Smooth muscle cell (in vitro differentiated cells): ENCODE data around the gene ZSCAN31. TPM values are rescaled to one million over a fixed set of nuclear protein-coding genes. Genes with fewer than 3 reads are reported as not detected.

ENCODE experiments used
- DNase-seq: peaks from one replicate; lab custom pipeline; 2025; ENCODE audit not compliant: unreplicated experiment; lab: John Stamatoyannopoulos, UW
- H2AFZ ChIP-seq: fragments of 200-600 bp; sonication (generic); 2 replicates; pipeline ENCODE4 v1.6.0; 2016; ENCODE audit warnings: antibody characterized with exemption, low read depth, mild to moderate bottlenecking
- H3F3A ChIP-seq: fragments of 200-600 bp; sonication (generic); 2 replicates; pipeline ENCODE4 v1.6.0; 2017; ENCODE audit warnings: antibody characterized with exemption, low read depth
- H3K27ac ChIP-seq: fragments of 200-600 bp; sonication (generic); 2 replicates; pipeline ENCODE4 v1.5.1; 2016; ENCODE audit warnings: low read depth, mild to moderate bottlenecking
- H3K27me3 ChIP-seq: fragments of 200-600 bp; sonication (generic); 2 replicates; pipeline ENCODE4 v1.6.1; 2016; ENCODE audit warnings: low read depth, mild to moderate bottlenecking
- H3K36me3 ChIP-seq: fragments of 200-600 bp; sonication (generic); 2 replicates; pipeline ENCODE4 v1.5.1; 2016; ENCODE audit warnings: low read depth
- H3K4me1 ChIP-seq: fragments of 200-600 bp; sonication (generic); 2 replicates; pipeline ENCODE4 v1.5.1; 2016; ENCODE audit warnings: low read depth
- H3K4me2 ChIP-seq: fragments of 200-600 bp; sonication (generic); 2 replicates; pipeline ENCODE4 v1.6.0; 2016; ENCODE audit warnings: mild to moderate bottlenecking
- H3K4me3 ChIP-seq: fragments of 200-600 bp; sonication (generic); 2 replicates; pipeline ENCODE4 v1.5.1; 2016; ENCODE audit warnings: mild to moderate bottlenecking
- H3K79me2 ChIP-seq: fragments of 200-600 bp; sonication (generic); 2 replicates; pipeline ENCODE4 v1.6.0; 2016; ENCODE audit warnings: low read depth, mild to moderate bottlenecking
- H3K9ac ChIP-seq: fragments of 200-600 bp; sonication (generic); 2 replicates; pipeline ENCODE4 v1.6.0; 2016; ENCODE audit warnings: low read depth
- H3K9me3 ChIP-seq: fragments of 200-600 bp; sonication (generic); replicated peaks from 2 replicates; pipeline ENCODE4 v1.5.1; 2016; ENCODE audit warnings: low read depth
- H4K20me1 ChIP-seq: fragments of 200-600 bp; sonication (generic); 2 replicates; pipeline ENCODE4 v1.6.0; 2016; ENCODE audit warnings: low read depth
- WGBS: methylation state at CpG from one replicate; pipeline ENCODE4 v1.1.7; 2016; ENCODE audit warnings: low lambda C conversion rate; 5-methylcytosine and 5-hydroxymethylcytosine counted together
- polyA plus RNA-seq: library from polyadenylated mRNA; unstranded; fragments of >200 nt; fragmentation: Nextera tagmentation; extraction: Ambion mirVana; gene quantifications from 2 replicates; pipeline ENCODE4 v1.2.1, GENCODE V29; 2016
- total RNA-seq: library from RNA; depleted of rRNA; stranded (reverse); fragments of >200 nt; gene quantifications from 2 replicates; pipeline ENCODE4 v1.2.3, GENCODE V29; 2014
- TF ChIP-seq, protein P1 (sequence below): fragments of 200-600 bp; sonication (generic); IDR thresholded peaks from 2 replicates; pipeline ENCODE4 v1.5.1; 2017; ENCODE audit warnings: borderline replicate concordance, mild to moderate bottlenecking, antibody characterized with exemption; ENCODE audit not compliant: insufficient read depth, poor library complexity, severe bottlenecking

ZSCAN31 gene
- total and polyA plus RNA-seq, 2 experiments from 2014 or later = 1.1 to 1.5 TPM

GRCh38 chr6:28303570-28303969 lies 32.4 kb downstream of the ZSCAN31 start:
- H3K4me2 ChIP-seq = no peak overlapping the region
- no peaks in the 10 kb centered on the region for H3K9me3 ChIP-seq
- TF ChIP-seq, protein P1, sequence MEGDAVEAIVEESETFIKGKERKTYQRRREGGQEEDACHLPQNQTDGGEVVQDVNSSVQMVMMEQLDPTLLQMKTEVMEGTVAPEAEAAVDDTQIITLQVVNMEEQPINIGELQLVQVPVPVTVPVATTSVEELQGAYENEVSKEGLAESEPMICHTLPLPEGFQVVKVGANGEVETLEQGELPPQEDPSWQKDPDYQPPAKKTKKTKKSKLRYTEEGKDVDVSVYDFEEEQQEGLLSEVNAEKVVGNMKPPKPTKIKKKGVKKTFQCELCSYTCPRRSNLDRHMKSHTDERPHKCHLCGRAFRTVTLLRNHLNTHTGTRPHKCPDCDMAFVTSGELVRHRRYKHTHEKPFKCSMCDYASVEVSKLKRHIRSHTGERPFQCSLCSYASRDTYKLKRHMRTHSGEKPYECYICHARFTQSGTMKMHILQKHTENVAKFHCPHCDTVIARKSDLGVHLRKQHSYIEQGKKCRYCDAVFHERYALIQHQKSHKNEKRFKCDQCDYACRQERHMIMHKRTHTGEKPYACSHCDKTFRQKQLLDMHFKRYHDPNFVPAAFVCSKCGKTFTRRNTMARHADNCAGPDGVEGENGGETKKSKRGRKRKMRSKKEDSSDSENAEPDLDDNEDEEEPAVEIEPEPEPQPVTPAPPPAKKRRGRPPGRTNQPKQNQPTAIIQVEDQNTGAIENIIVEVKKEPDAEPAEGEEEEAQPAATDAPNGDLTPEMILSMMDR = no peak
- DNase-seq = no peak
- no peak overlapping the region for H3K4me3 ChIP-seq
- H3K36me3 ChIP-seq = no peaks in the 10 kb centered on the region
- H3K79me2 ChIP-seq = no peaks in the 10 kb centered on the region
- 96% methylated on average over 3 of the region's 3 CpGs for WGBS
- no peaks in the 10 kb centered on the region for H4K20me1 ChIP-seq
- no peaks in the 10 kb centered on the region for H3K27me3 ChIP-seq
- H3F3A ChIP-seq = no peaks in the 10 kb centered on the region
- H2AFZ ChIP-seq = no peak overlapping the region
- H3K27ac ChIP-seq = no peak overlapping the region
- H3K4me1 ChIP-seq = no peaks in the 10 kb centered on the region
- H3K9ac ChIP-seq = no peak overlapping the region

GRCh38 chr6:28296520-28297060 lies 39.4 kb downstream of the ZSCAN31 start:
- no peaks in the 10 kb centered on the region for H3K27me3 ChIP-seq
- no peak for DNase-seq
- no peak overlapping the region for H3K4me3 ChIP-seq
- H2AFZ ChIP-seq = no peak overlapping the region
- H3K36me3 ChIP-seq = no peaks in the 10 kb centered on the region
- no peaks in the 10 kb centered on the region for H3K4me1 ChIP-seq
- no peaks in the 10 kb centered on the region for H3K9me3 ChIP-seq
- no peaks in the 10 kb centered on the region for H3F3A ChIP-seq
- H3K79me2 ChIP-seq = no peaks in the 10 kb centered on the region
- no peak overlapping the region for H3K4me2 ChIP-seq
- no peaks in the 10 kb centered on the region for H4K20me1 ChIP-seq
- no peak overlapping the region for H3K9ac ChIP-seq
- WGBS = 66% methylated on average over 7 of the region's 7 CpGs
- TF ChIP-seq, protein P1 = no peak
- no peak overlapping the region for H3K27ac ChIP-seq

- TF ChIP-seq, protein P1 = no peak
- H4K20me1 ChIP-seq = no peaks in the 10 kb centered on the region
- no peak overlapping the region for H3K9ac ChIP-seq
- no peaks in the 10 kb centered on the region for H3K79me2 ChIP-seq
- no peak for DNase-seq
- no peak overlapping the region for H2AFZ ChIP-seq
- no peaks in the 10 kb centered on the region for H3K4me1 ChIP-seq
- no peak overlapping the region for H3K27ac ChIP-seq
- H3K4me3 ChIP-seq = no peak overlapping the region
- H3K27me3 ChIP-seq = no peaks in the 10 kb centered on the region
- WGBS = 97% methylated on average over 5 of the region's 5 CpGs
- no peaks in the 10 kb centered on the region for H3K36me3 ChIP-seq
- no peak overlapping the region for H3K4me2 ChIP-seq
- no peaks in the 10 kb centered on the region for H3K9me3 ChIP-seq
- no peaks in the 10 kb centered on the region for H3F3A ChIP-seq
Measured at GRCh38 chr6:28295326-28295725, 40.6 kb downstream of the ZSCAN31 start.

DNA sequence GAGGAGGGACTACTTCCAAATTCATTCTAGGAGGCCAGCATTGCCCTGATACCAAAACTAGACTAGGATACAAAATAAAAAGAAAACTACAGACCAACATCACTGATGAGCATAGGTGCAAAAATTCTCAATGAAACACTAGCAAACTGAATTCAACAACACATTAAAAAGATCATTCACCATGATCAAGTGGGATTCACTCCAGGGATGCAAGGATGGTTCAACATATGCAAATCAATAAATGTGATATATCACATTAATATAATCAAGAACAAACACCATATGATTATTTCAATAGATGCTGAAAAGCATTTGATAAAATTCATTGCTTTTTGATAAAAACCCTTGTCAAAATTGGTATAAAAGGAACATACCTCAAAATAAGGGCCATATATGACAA lies 44.4 kb downstream of the ZSCAN31 start:
- no peak overlapping the region for H3K9ac ChIP-seq
- H3K36me3 ChIP-seq = peaks cover 24% of the 10 kb centered on the region
- H3K4me3 ChIP-seq = no peak overlapping the region
- H3K4me1 ChIP-seq = no peaks in the 10 kb centered on the region
- no peaks in the 10 kb centered on the region for H3K9me3 ChIP-seq
- no peaks in the 10 kb centered on the region for H3K79me2 ChIP-seq
- H3F3A ChIP-seq = no peaks in the 10 kb centered on the region
- no peaks in the 10 kb centered on the region for H4K20me1 ChIP-seq
- no peak overlapping the region for H2AFZ ChIP-seq
- TF ChIP-seq, protein P1 = no peak
- H3K27ac ChIP-seq = no peak overlapping the region
- no peaks in the 10 kb centered on the region for H3K27me3 ChIP-seq
- DNase-seq = no peak
- no peak overlapping the region for H3K4me2 ChIP-seq
